WTC11 (cell line): ENCODE results near the gene DCLK2. TPM values are rescaled to one million over a fixed set of nuclear protein-coding genes. Genes with fewer than 3 reads are reported as not detected.

Experiments
- ATAC-seq: fragments of 200-7000 bp; cut with Tn5 transposase; 2 replicates; pipeline ENCODE4 v1.10.0; 2021; ENCODE audit warnings: mild to moderate bottlenecking, moderate library complexity
- CTCF ChIA-PET: fragments of 300-600 bp; sonication (Branson Sonifier 250); formaldehyde crosslinking; loops from one replicate; lab custom pipeline; 2021; ENCODE audit warnings: antibody characterized with exemption; lab: Charles Lee
- POLR2A ChIA-PET: fragments of 350-600 bp; sonication (Branson Sonifier 250); formaldehyde crosslinking; loops from one replicate; lab custom pipeline; 2021; ENCODE audit warnings: antibody characterized with exemption; lab: Charles Lee
- DNase-seq: peaks from one replicate; pipeline ENCODE4 v3.0.0; 2021; ENCODE audit warnings: low spot score
- H3K27ac Mint-ChIP-seq: 2 replicates; pipeline ENCODE4 v1.8.0; 2021; ENCODE audit warnings: mixed read lengths
- H3K27me3 Mint-ChIP-seq: 2 replicates; pipeline ENCODE4 v1.8.0; 2021; ENCODE audit warnings: low read depth, mild to moderate bottlenecking, moderate library complexity, mixed read lengths
- H3K36me3 Mint-ChIP-seq: 2 replicates; pipeline ENCODE4 v1.8.0; 2021; ENCODE audit warnings: mixed read lengths
- H3K4me1 Mint-ChIP-seq: 2 replicates; pipeline ENCODE4 v1.8.0; 2022; ENCODE audit warnings: mixed read lengths
- H3K4me3 Mint-ChIP-seq: 2 replicates; pipeline ENCODE4 v1.8.0; 2021; ENCODE audit warnings: mild to moderate bottlenecking, moderate library complexity, mixed read lengths
- H3K9me3 Mint-ChIP-seq: 2 replicates; pipeline ENCODE4 v1.8.0; 2021; ENCODE audit warnings: mixed read lengths
- ATF2 ChIP-seq: sonication (generic); formaldehyde crosslinking; IDR thresholded peaks from 2 replicates; pipeline ENCODE4 v1.8.1; 2022; ENCODE audit warnings: low read depth, missing genetic modification reagents, borderline replicate concordance
- CBFB ChIP-seq: sonication (generic); formaldehyde crosslinking; IDR thresholded peaks from 2 replicates; pipeline ENCODE4 v1.8.1; 2022; ENCODE audit warnings: mild to moderate bottlenecking, low read depth, missing genetic modification reagents
- E2F5 ChIP-seq: sonication (generic); formaldehyde crosslinking; IDR thresholded peaks from 2 replicates; pipeline ENCODE4 v1.8.1; 2022; ENCODE audit warnings: mild to moderate bottlenecking, moderate library complexity, missing genetic modification reagents
- ELF4 ChIP-seq: sonication (generic); formaldehyde crosslinking; IDR thresholded peaks from 2 replicates; pipeline ENCODE4 v1.8.1; 2022; ENCODE audit warnings: low read depth, mild to moderate bottlenecking, moderate library complexity, missing genetic modification reagents
- ERG ChIP-seq: fragments of 250-450 bp; sonication (Bioruptor Pico); IDR thresholded peaks from 2 replicates; pipeline ENCODE4 v1.8.0; 2021; ENCODE audit warnings: mild to moderate bottlenecking
- HMGA2 ChIP-seq: fragments of 250-450 bp; sonication (Bioruptor Pico); IDR thresholded peaks from 2 replicates; pipeline ENCODE4 v1.4.0; 2021; ENCODE audit warnings: mild to moderate bottlenecking, moderate library complexity
- IRF2 ChIP-seq: sonication (generic); formaldehyde crosslinking; IDR thresholded peaks from 2 replicates; pipeline ENCODE4 v1.8.0; 2022; ENCODE audit warnings: low read depth, missing genetic modification reagents, borderline replicate concordance
- MLX ChIP-seq: sonication (generic); formaldehyde crosslinking; IDR thresholded peaks from 2 replicates; pipeline ENCODE4 v1.8.1; 2023; ENCODE audit warnings: mild to moderate bottlenecking, missing genetic modification reagents, moderate library complexity
- NFATC4 ChIP-seq: fragments of 250-450 bp; sonication (Bioruptor Pico); IDR thresholded peaks from 2 replicates; pipeline ENCODE4 v1.9.0; 2021; ENCODE audit warnings: mild to moderate bottlenecking
- PRRX2 ChIP-seq: fragments of 250-450 bp; sonication (Bioruptor Pico); IDR thresholded peaks from 2 replicates; pipeline ENCODE4 v1.8.0; 2021; ENCODE audit warnings: mild to moderate bottlenecking
- SOX15 ChIP-seq: fragments of 250-450 bp; sonication (Bioruptor Pico); IDR thresholded peaks from 2 replicates; pipeline ENCODE4 v1.9.0; 2021; ENCODE audit warnings: mild to moderate bottlenecking
- SP1 ChIP-seq: sonication (generic); formaldehyde crosslinking; conservative IDR thresholded peaks from 2 replicates; pipeline ENCODE4 v1.8.1; 2022; ENCODE audit warnings: missing genetic modification reagents
- ZNF219 ChIP-seq: sonication (generic); formaldehyde crosslinking; IDR thresholded peaks from 2 replicates; pipeline ENCODE4 v1.8.0; 2023; ENCODE audit warnings: missing genetic modification reagents, mild to moderate bottlenecking, borderline replicate concordance
- ZNF425 ChIP-seq: fragments of 250-450 bp; sonication (Bioruptor Pico); conservative IDR thresholded peaks from 2 replicates; pipeline ENCODE4 v1.9.0; 2021; ENCODE audit warnings: mild to moderate bottlenecking
- ZNF532 ChIP-seq: fragments of 250-450 bp; sonication (Bioruptor Pico); IDR thresholded peaks from 2 replicates; pipeline ENCODE4 v1.9.0; 2021; ENCODE audit warnings: mild to moderate bottlenecking, borderline replicate concordance
- total RNA-seq: library from RNA; stranded (reverse); gene quantifications from 3 replicates; pipeline ENCODE4 v1.2.3, GENCODE V29; 2021

The DCLK2 gene
- total RNA-seq, 1 experiment from 2014 or later, result 0.17 TPM

- peaks cover 27% of the 10 kb centered on the region for H3K4me1 Mint-ChIP-seq
- no peak overlapping the region for H3K27ac Mint-ChIP-seq
- no peak overlapping the region for H3K4me3 Mint-ChIP-seq
- H3K27me3 Mint-ChIP-seq, result no peaks in the 10 kb centered on the region; the same call in none of the 2 replicates
- CTCF ChIA-PET, result interaction anchor here (1.1 kb wide), 1 partner anchor 8 kb away, joined by 3 read pairs; no protein-coding TSS in a partner anchor
- peaks cover 6% of the 10 kb centered on the region for H3K9me3 Mint-ChIP-seq
- TF ChIP-seq ZNF425 (no peak), NFATC4 (CRISPR knock-in tag) (no peak), E2F5 (CRISPR knock-in tag) (no peak), ERG (CRISPR knock-in tag) (no peak), ATF2 (CRISPR knock-in tag) (no peak), ZNF219 (CRISPR knock-in tag) (no peak), SOX15 (CRISPR knock-in tag) (no peak), SP1 (CRISPR knock-in tag) (no peak), ZNF532 (CRISPR knock-in tag) (no peak)
- TF ChIP-seq, all 79 proteins: peak for 0
- POLR2A ChIA-PET, result no interaction called here
- H3K36me3 Mint-ChIP-seq, result no peaks in the 10 kb centered on the region
- ATAC-seq, result no peak
- no peak for DNase-seq
These were observed 172.2 kb downstream of the DCLK2 start for GRCh38 chr4:150250293-150250997.

- Mint-ChIP-seq H3K27me3 (no peaks in the 10 kb centered on the region; the same call in none of the 2 replicates), H3K9me3 (peaks cover 6% of the 10 kb centered on the region), H3K27ac (no peak overlapping the region), H3K4me1 (peaks cover 27% of the 10 kb centered on the region), H3K36me3 (no peaks in the 10 kb centered on the region), H3K4me3 (no peak overlapping the region)
- ATAC-seq (no peak), DNase-seq (no peak)
- ChIA-PET POLR2A (no interaction called here), CTCF (interaction anchor here (1.6 kb wide), 1 partner anchor 8 kb away, joined by 15 read pairs; no protein-coding TSS in a partner anchor)
- TF ChIP-seq ELF4 (no peak), IRF2 (CRISPR knock-in tag) (no peak), CBFB (CRISPR knock-in tag) (no peak), HMGA2 (no peak), PRRX2 (no peak), MLX (CRISPR knock-in tag) (no peak)
These were observed 172.9 kb downstream of the DCLK2 start for GRCh38 chr4:150250998-150251651.
